H9 (cell line): Measurements from ENCODE around the gene SMCO4. TPM values are rescaled to one million over a fixed set of nuclear protein-coding genes. Genes with fewer than 3 reads are reported as not detected.

Source experiments
- DNase-seq: peaks from one replicate; pipeline ENCODE4 v3.0.0-alpha.2; 2017
- H2AFZ ChIP-seq: one replicate; pipeline ENCODE4 v1.6.1; 2013; ENCODE audit warnings: mild to moderate bottlenecking, low read length, control low read depth, moderate library complexity
- H2AK5ac ChIP-seq: 2 replicates; pipeline ENCODE4 v1.6.1; 2013; ENCODE audit warnings: low read length, control low read depth, mixed read lengths; ENCODE audit not compliant: insufficient read length
- H2BK120ac ChIP-seq: one replicate; pipeline ENCODE4 v1.6.1; 2013; ENCODE audit warnings: low read depth, mild to moderate bottlenecking, low read length, control low read depth, inconsistent platforms; ENCODE audit not compliant: poor library complexity, severe bottlenecking
- H2BK12ac ChIP-seq: 2 replicates; pipeline ENCODE4 v1.6.1; 2013; ENCODE audit warnings: low read length, control low read depth, mixed read lengths, low read depth; ENCODE audit not compliant: insufficient read length
- H2BK15ac ChIP-seq: 2 replicates; pipeline ENCODE4 v1.6.1; 2013; ENCODE audit warnings: low read depth, low read length, control low read depth
- H2BK20ac ChIP-seq: one replicate; pipeline ENCODE4 v1.6.1; 2013; ENCODE audit warnings: low read depth, mild to moderate bottlenecking, low read length, control low read depth, inconsistent platforms; ENCODE audit not compliant: poor library complexity, severe bottlenecking
- H2BK5ac ChIP-seq: 2 replicates; pipeline ENCODE4 v1.6.1; 2013; ENCODE audit warnings: low read length, control low read depth, mixed read lengths; ENCODE audit not compliant: insufficient read length
- H3K14ac ChIP-seq: 2 replicates; pipeline ENCODE4 v1.6.1; 2013; ENCODE audit warnings: low read length, control low read depth; ENCODE audit not compliant: insufficient read depth
- H3K18ac ChIP-seq: 2 replicates; pipeline ENCODE4 v1.6.1; 2013; ENCODE audit warnings: low read depth, mild to moderate bottlenecking, mixed read lengths, low read length, control low read depth; ENCODE audit not compliant: insufficient read length
- H3K23ac ChIP-seq: 2 replicates; pipeline ENCODE4 v1.6.1; 2013; ENCODE audit warnings: low read length, control low read depth, mixed read lengths, low read depth; ENCODE audit not compliant: insufficient read length
- H3K23me2 ChIP-seq: 2 replicates; pipeline ENCODE4 v1.6.1; 2013; ENCODE audit warnings: low read depth, mild to moderate bottlenecking, mixed read lengths, low read length, control low read depth; ENCODE audit not compliant: insufficient read length, poor library complexity, severe bottlenecking
- H3K27ac ChIP-seq: 2 replicates; pipeline ENCODE4 v1.5.1; 2013; ENCODE audit warnings: low read length, control low read depth, mixed read lengths, low read depth; ENCODE audit not compliant: insufficient read length
- H3K27me3 ChIP-seq: 2 replicates; pipeline ENCODE4 v1.6.1; 2013; ENCODE audit warnings: low read length, control low read depth, inconsistent platforms; ENCODE audit not compliant: insufficient read depth
- H3K4ac ChIP-seq: 2 replicates; pipeline ENCODE4 v1.6.1; 2013; ENCODE audit warnings: low read depth, mild to moderate bottlenecking, control low read depth, inconsistent platforms, low read length, moderate library complexity
- H3K4me1 ChIP-seq: 2 replicates; pipeline ENCODE4 v1.6.1; 2013; ENCODE audit warnings: low read length, control low read depth, inconsistent platforms; ENCODE audit not compliant: insufficient read depth
- H3K4me2 ChIP-seq: 2 replicates; pipeline ENCODE4 v1.6.1; 2013; ENCODE audit warnings: low read length, control low read depth, mixed read lengths; ENCODE audit not compliant: insufficient read length, insufficient read depth
- H3K56ac ChIP-seq: 2 replicates; pipeline ENCODE4 v1.6.1; 2013; ENCODE audit warnings: low read depth, mild to moderate bottlenecking, mixed read lengths, low read length, control low read depth; ENCODE audit not compliant: insufficient read length
- H3K79me1 ChIP-seq: 2 replicates; pipeline ENCODE4 v1.6.1; 2013; ENCODE audit warnings: low read depth, mild to moderate bottlenecking, moderate library complexity, low read length, control low read depth, inconsistent platforms; ENCODE audit not compliant: insufficient read depth, poor library complexity, severe bottlenecking
- H3K79me2 ChIP-seq: 2 replicates; pipeline ENCODE4 v1.6.1; 2013; ENCODE audit warnings: low read length, control low read depth, inconsistent platforms; ENCODE audit not compliant: insufficient read depth
- H3K9ac ChIP-seq: 2 replicates; pipeline ENCODE4 v1.6.1; 2013; ENCODE audit warnings: low read length, control low read depth, mixed read lengths; ENCODE audit not compliant: insufficient read length; ENCODE audit errors: extremely low read depth
- H3K9me3 ChIP-seq: one replicate; pipeline ENCODE4 v1.6.1; 2013; ENCODE audit warnings: low read depth, low read length, inconsistent platforms; ENCODE audit not compliant: control insufficient read depth
- H3T11ph ChIP-seq: one replicate; pipeline ENCODE4 v1.6.1; 2013; ENCODE audit warnings: mild to moderate bottlenecking, low read length, control low read depth, inconsistent platforms
- H4K20me1 ChIP-seq: one replicate; pipeline ENCODE4 v1.6.1; 2013; ENCODE audit not compliant: control insufficient read depth, insufficient read length, insufficient read depth
- H4K5ac ChIP-seq: 2 replicates; pipeline ENCODE4 v1.6.1; 2013; ENCODE audit warnings: low read depth, mild to moderate bottlenecking, mixed read lengths, low read length, control low read depth; ENCODE audit not compliant: insufficient read length
- H4K8ac ChIP-seq: replicated peaks from 2 replicates; pipeline ENCODE4 v1.6.1; 2013; ENCODE audit warnings: low read length, control low read depth, mixed read lengths, low read depth; ENCODE audit not compliant: insufficient read length
- H4K91ac ChIP-seq: 2 replicates; pipeline ENCODE4 v1.6.1; 2013; ENCODE audit warnings: low read depth, mild to moderate bottlenecking, moderate library complexity, mixed read lengths, low read length, control low read depth; ENCODE audit not compliant: insufficient read length
- H3K27ac Mint-ChIP-seq, 3 experiments: 2 replicates in 2 of 3; 3 replicates in 1 of 3; pipeline ENCODE4 v1.8.0; 2020 to 2021; ENCODE audit warnings: mixed read lengths in 3 of 3, mild to moderate bottlenecking in 1 of 3, moderate library complexity in 1 of 3
- H3K27me3 Mint-ChIP-seq: 2 replicates; pipeline ENCODE4 v1.8.0; 2021; ENCODE audit warnings: low read depth, mild to moderate bottlenecking, moderate library complexity, mixed read lengths
- H3K36me3 Mint-ChIP-seq, 3 experiments: 2 replicates in 2 of 3; 3 replicates in 1 of 3; pipeline ENCODE4 v1.8.0; 2020 to 2021; ENCODE audit warnings: low read depth in 3 of 3, mixed read lengths in 3 of 3; ENCODE audit not compliant: insufficient read depth in 1 of 3
- H3K4me1 Mint-ChIP-seq, 2 experiments: 2 replicates each; pipeline ENCODE4 v1.8.0; 2020; ENCODE audit warnings: mixed read lengths in 2 of 2
- H3K4me3 Mint-ChIP-seq, 2 experiments: 2 replicates in 1 of 2; 3 replicates in 1 of 2; pipeline ENCODE4 v1.8.0; 2020 to 2021; ENCODE audit warnings: mild to moderate bottlenecking in 2 of 2, mixed read lengths in 2 of 2, moderate library complexity in 1 of 2
- H3K9me3 Mint-ChIP-seq, 2 experiments: 2 replicates in 1 of 2; 3 replicates in 1 of 2; pipeline ENCODE4 v1.8.0; 2020; ENCODE audit warnings: mild to moderate bottlenecking in 2 of 2, mixed read lengths in 2 of 2, moderate library complexity in 1 of 2
- WGBS: extraction: QIAGEN DNeasy Blood & Tissue Kit; methylation state at CpG from one replicate; pipeline ENCODE4 v1.1.7; 2013; ENCODE audit warnings: missing lambda C conversion rate, low lambda C conversion rate, mixed read lengths; ENCODE audit not compliant: insufficient read length; ENCODE audit errors: extremely low coverage; 5-methylcytosine and 5-hydroxymethylcytosine counted together
- total RNA-seq: library from RNA; stranded (reverse); gene quantifications from 2 replicates; pipeline ENCODE4 v1.2.1, GENCODE V29; 2021
- TF ChIP-seq, protein P1 (sequence below): fragments of 200-600 bp; sonication (generic); conservative IDR thresholded peaks from 3 replicates; pipeline ENCODE4 v1.8.0; 2021; ENCODE audit warnings: antibody characterized with exemption, mild to moderate bottlenecking

The SMCO4 gene
- total RNA-seq, 1 experiment from 2014 or later, result 35.6 TPM

GRCh38 chr11:93537049-93537448, 6.1 kb downstream of the SMCO4 start:
- H3K14ac ChIP-seq, result no peak overlapping the region
- no peaks in the 10 kb centered on the region for H4K20me1 ChIP-seq
- peak overlapping the region in 1 of 3 experiments; percentile 38; a peak in 2 of 7 replicates for H3K27ac Mint-ChIP-seq
- TF ChIP-seq, protein P1, sequence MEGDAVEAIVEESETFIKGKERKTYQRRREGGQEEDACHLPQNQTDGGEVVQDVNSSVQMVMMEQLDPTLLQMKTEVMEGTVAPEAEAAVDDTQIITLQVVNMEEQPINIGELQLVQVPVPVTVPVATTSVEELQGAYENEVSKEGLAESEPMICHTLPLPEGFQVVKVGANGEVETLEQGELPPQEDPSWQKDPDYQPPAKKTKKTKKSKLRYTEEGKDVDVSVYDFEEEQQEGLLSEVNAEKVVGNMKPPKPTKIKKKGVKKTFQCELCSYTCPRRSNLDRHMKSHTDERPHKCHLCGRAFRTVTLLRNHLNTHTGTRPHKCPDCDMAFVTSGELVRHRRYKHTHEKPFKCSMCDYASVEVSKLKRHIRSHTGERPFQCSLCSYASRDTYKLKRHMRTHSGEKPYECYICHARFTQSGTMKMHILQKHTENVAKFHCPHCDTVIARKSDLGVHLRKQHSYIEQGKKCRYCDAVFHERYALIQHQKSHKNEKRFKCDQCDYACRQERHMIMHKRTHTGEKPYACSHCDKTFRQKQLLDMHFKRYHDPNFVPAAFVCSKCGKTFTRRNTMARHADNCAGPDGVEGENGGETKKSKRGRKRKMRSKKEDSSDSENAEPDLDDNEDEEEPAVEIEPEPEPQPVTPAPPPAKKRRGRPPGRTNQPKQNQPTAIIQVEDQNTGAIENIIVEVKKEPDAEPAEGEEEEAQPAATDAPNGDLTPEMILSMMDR, result no peak
- no peak for DNase-seq
- H3T11ph ChIP-seq, result no peak overlapping the region
- peaks cover 2% of the 10 kb centered on the region for H3K23me2 ChIP-seq
- no peak overlapping the region for H2BK12ac ChIP-seq
- no peak overlapping the region for H3K4ac ChIP-seq
- H3K4me2 ChIP-seq, result no peak overlapping the region
- H3K36me3 Mint-ChIP-seq, result peaks cover 0 to 2% (median 0%) of the 10 kb centered on the region in 3 experiments; a peak in 2 of 7 replicates
- no peaks in the 10 kb centered on the region for H3K27me3 ChIP-seq
- no peak overlapping the region for H3K9ac ChIP-seq
- no peak overlapping the region for H2AK5ac ChIP-seq
- H2AFZ ChIP-seq, result no peak overlapping the region
- H3K9me3 ChIP-seq, result no peaks in the 10 kb centered on the region
- peaks cover 6% of the 10 kb centered on the region; the same call in 1 of the 2 replicates for H3K4me1 ChIP-seq
- H4K8ac ChIP-seq, result no peak overlapping the region
- H4K5ac ChIP-seq, result no peak overlapping the region
- H3K27ac ChIP-seq, result no peak overlapping the region
- peaks cover 7% of the 10 kb centered on the region; the same call in 1 of the 2 replicates for H3K79me2 ChIP-seq
- H3K27me3 Mint-ChIP-seq, result no peaks in the 10 kb centered on the region
- H3K79me1 ChIP-seq, result peaks cover 6% of the 10 kb centered on the region
- no CpG with 5 or more reads among the region's 5 CpGs for WGBS
- H3K9me3 Mint-ChIP-seq, result no peaks in the 10 kb centered on the region
- H3K4me3 Mint-ChIP-seq, result no peak overlapping the region
- no peak overlapping the region for H2BK15ac ChIP-seq
- H3K18ac ChIP-seq, result no peak overlapping the region
- H3K4me1 Mint-ChIP-seq, result peaks cover 51 to 59% of the 10 kb centered on the region in 2 experiments
- H2BK120ac ChIP-seq, result no peak overlapping the region
- no peak overlapping the region for H3K56ac ChIP-seq
- H2BK20ac ChIP-seq, result no peak overlapping the region
- H2BK5ac ChIP-seq, result no peak overlapping the region
- no peak overlapping the region for H3K23ac ChIP-seq
- H4K91ac ChIP-seq, result no peak overlapping the region
